GM23338 (cell line): Measurements from ENCODE around the gene CRBN. TPM values are rescaled to one million over a fixed set of nuclear protein-coding genes. Genes with fewer than 3 reads are reported as not detected.

Source experiments
- ATAC-seq: fragments of 200-7000 bp; cut with Tn5 transposase; 3 replicates; pipeline ENCODE4 v1.9.1; 2020
- DNase-seq: peaks from one replicate; pipeline ENCODE4 v3.0.0-alpha.2; 2015; ENCODE audit warnings: low spot score
- H2AFZ ChIP-seq: fragments of 200-600 bp; sonication (generic); 2 replicates; pipeline ENCODE4 v1.8.0; 2016; ENCODE audit warnings: antibody characterized with exemption, mild to moderate bottlenecking, moderate library complexity
- H3F3A ChIP-seq: fragments of 200-600 bp; sonication (generic); replicated peaks from 2 replicates; pipeline ENCODE4 v1.8.0; 2017; ENCODE audit warnings: antibody characterized with exemption, mixed run types, low read depth
- H3K27ac ChIP-seq: fragments of 200-600 bp; sonication (generic); 2 replicates; pipeline ENCODE4 v1.6.1; 2016; ENCODE audit warnings: low read depth
- H3K27me3 ChIP-seq: fragments of 200-600 bp; sonication (generic); 2 replicates; pipeline ENCODE4 v1.8.0; 2016; ENCODE audit warnings: mild to moderate bottlenecking, mixed run types, moderate library complexity; ENCODE audit not compliant: insufficient read depth
- H3K36me3 ChIP-seq: fragments of 200-600 bp; sonication (generic); 2 replicates; pipeline ENCODE4 v1.8.0; 2016; ENCODE audit warnings: mild to moderate bottlenecking; ENCODE audit not compliant: insufficient read depth
- H3K4me1 ChIP-seq: fragments of 200-600 bp; sonication (generic); 2 replicates; pipeline ENCODE4 v1.8.0; 2016; ENCODE audit warnings: mild to moderate bottlenecking, moderate library complexity; ENCODE audit not compliant: insufficient read depth
- H3K4me2 ChIP-seq: fragments of 200-600 bp; sonication (generic); 2 replicates; pipeline ENCODE4 v1.7.1; 2017; ENCODE audit warnings: mixed run types
- H3K4me3 ChIP-seq: fragments of 200-600 bp; sonication (generic); 2 replicates; pipeline ENCODE4 v1.6.1; 2016; ENCODE audit warnings: mixed run types
- H3K79me2 ChIP-seq: fragments of 200-600 bp; sonication (generic); replicated peaks from 2 replicates; pipeline ENCODE4 v1.8.0; 2017; ENCODE audit warnings: mild to moderate bottlenecking; ENCODE audit not compliant: insufficient read depth
- H3K9me2 ChIP-seq: fragments of 200-600 bp; sonication (generic); 2 replicates; pipeline ENCODE4 v1.8.0; 2017; ENCODE audit not compliant: insufficient read depth
- H4K20me1 ChIP-seq: fragments of 200-600 bp; sonication (generic); replicated peaks from 2 replicates; pipeline ENCODE4 v1.8.0; 2017; ENCODE audit warnings: mild to moderate bottlenecking; ENCODE audit not compliant: insufficient read depth
- H3K27ac Mint-ChIP-seq: 2 replicates; pipeline ENCODE4 v1.8.0; 2020; ENCODE audit warnings: inconsistent platforms, mild to moderate bottlenecking, moderate library complexity, mixed read lengths
- H3K27me3 Mint-ChIP-seq: 3 replicates; pipeline ENCODE4 v1.8.0; 2022; ENCODE audit warnings: low read depth, mild to moderate bottlenecking, moderate library complexity, mixed read lengths, inconsistent platforms; ENCODE audit not compliant: insufficient read depth, poor library complexity
- H3K36me3 Mint-ChIP-seq: 3 replicates; pipeline ENCODE4 v1.8.0; 2021; ENCODE audit warnings: low read depth, mild to moderate bottlenecking, inconsistent platforms, moderate library complexity, mixed read lengths
- H3K4me1 Mint-ChIP-seq: 3 replicates; pipeline ENCODE4 v1.8.0; 2020; ENCODE audit warnings: mild to moderate bottlenecking, inconsistent platforms, mixed read lengths
- H3K4me3 Mint-ChIP-seq: 3 replicates; pipeline ENCODE4 v1.8.0; 2021; ENCODE audit warnings: moderate library complexity, mild to moderate bottlenecking, inconsistent platforms, mixed read lengths
- H3K9me3 Mint-ChIP-seq: 3 replicates; pipeline ENCODE4 v1.8.0; 2020; ENCODE audit warnings: moderate library complexity, mild to moderate bottlenecking, inconsistent platforms, mixed read lengths
- CREB1 ChIP-seq: fragments of 250-450 bp; sonication (Bioruptor Pico); IDR thresholded peaks from 2 replicates; pipeline ENCODE4 v1.5.0; 2020; ENCODE audit warnings: low read depth, mild to moderate bottlenecking, moderate library complexity
- EZH2 ChIP-seq: fragments of 200-600 bp; sonication (generic); IDR thresholded peaks from one replicate; pipeline ENCODE4 v1.8.0; 2017; ENCODE audit warnings: antibody characterized with exemption, mild to moderate bottlenecking, low read depth; ENCODE audit not compliant: unreplicated experiment
- EZH2phosphoT487 ChIP-seq: fragments of 200-600 bp; sonication (generic); IDR thresholded peaks from one replicate; pipeline ENCODE4 v1.8.1; 2018; ENCODE audit warnings: antibody characterized with exemption; ENCODE audit not compliant: unreplicated experiment
- JUNB ChIP-seq: IDR thresholded peaks from one replicate; pipeline ENCODE4 v1.6.1; 2016; ENCODE audit warnings: antibody characterized with exemption; ENCODE audit not compliant: unreplicated experiment
- NANOG ChIP-seq: IDR thresholded peaks from 2 replicates; pipeline ENCODE4 v1.6.1; 2016; ENCODE audit warnings: antibody characterized with exemption, borderline replicate concordance
- POLR2AphosphoS5 ChIP-seq: IDR thresholded peaks from 2 replicates; pipeline ENCODE4 v1.6.1; 2016; ENCODE audit warnings: antibody characterized with exemption, low read depth
- STAT1 ChIP-seq: IDR thresholded peaks from one replicate; pipeline ENCODE4 v1.6.1; 2016; ENCODE audit warnings: antibody characterized with exemption; ENCODE audit not compliant: unreplicated experiment
- ZNF114 ChIP-seq: fragments of 250-450 bp; sonication (Bioruptor Pico); IDR thresholded peaks from 2 replicates; pipeline ENCODE4 v1.5.0; 2020; ENCODE audit warnings: mild to moderate bottlenecking, moderate library complexity
- ZNF331 ChIP-seq: fragments of 250-450 bp; sonication (Bioruptor Pico); IDR thresholded peaks from 2 replicates; pipeline ENCODE4 v1.5.0; 2020; ENCODE audit warnings: low read depth, mild to moderate bottlenecking, moderate library complexity
- polyA plus RNA-seq: library from polyadenylated mRNA; unstranded; fragments of >200 nt; fragmentation: Nextera tagmentation; extraction: Ambion mirVana; gene quantifications from 2 replicates; pipeline ENCODE4 v1.2.1, GENCODE V29; 2016
- total RNA-seq: library from RNA; depleted of rRNA; stranded (reverse); fragments of >200 nt; shearing (Covaris generic); gene quantifications from 2 replicates; pipeline ENCODE4 v1.2.3, GENCODE V29; 2014
- TF ChIP-seq, protein P1 (sequence below): IDR thresholded peaks from 2 replicates; pipeline ENCODE4 v1.6.1; 2016; ENCODE audit warnings: antibody characterized with exemption
- TF ChIP-seq, protein P2 (sequence below): fragments of 250-450 bp; sonication (Bioruptor Pico); IDR thresholded peaks from 2 replicates; pipeline ENCODE4 v1.5.0; 2020; ENCODE audit warnings: mild to moderate bottlenecking, moderate library complexity
- TF ChIP-seq, protein P3 (sequence below): IDR thresholded peaks from one replicate; pipeline ENCODE4 v1.6.1; 2018; ENCODE audit warnings: antibody characterized with exemption; ENCODE audit not compliant: unreplicated experiment
- TF ChIP-seq, protein P4 (sequence below), 2 experiments: fragments of 200-600 bp in 1 of 2; sonication (generic) in 1 of 2; conservative IDR thresholded peaks; 2 replicates each; pipeline versions ENCODE4 v1.5.1 to v1.6.1; 2016 to 2017; ENCODE audit warnings: antibody characterized with exemption in 2 of 2, low read depth in 2 of 2, mild to moderate bottlenecking in 2 of 2, moderate library complexity in 1 of 2

CRBN gene
- total and polyA plus RNA-seq, 2 experiments from 2014 or later: 33.6 to 41.7 TPM

DNA sequence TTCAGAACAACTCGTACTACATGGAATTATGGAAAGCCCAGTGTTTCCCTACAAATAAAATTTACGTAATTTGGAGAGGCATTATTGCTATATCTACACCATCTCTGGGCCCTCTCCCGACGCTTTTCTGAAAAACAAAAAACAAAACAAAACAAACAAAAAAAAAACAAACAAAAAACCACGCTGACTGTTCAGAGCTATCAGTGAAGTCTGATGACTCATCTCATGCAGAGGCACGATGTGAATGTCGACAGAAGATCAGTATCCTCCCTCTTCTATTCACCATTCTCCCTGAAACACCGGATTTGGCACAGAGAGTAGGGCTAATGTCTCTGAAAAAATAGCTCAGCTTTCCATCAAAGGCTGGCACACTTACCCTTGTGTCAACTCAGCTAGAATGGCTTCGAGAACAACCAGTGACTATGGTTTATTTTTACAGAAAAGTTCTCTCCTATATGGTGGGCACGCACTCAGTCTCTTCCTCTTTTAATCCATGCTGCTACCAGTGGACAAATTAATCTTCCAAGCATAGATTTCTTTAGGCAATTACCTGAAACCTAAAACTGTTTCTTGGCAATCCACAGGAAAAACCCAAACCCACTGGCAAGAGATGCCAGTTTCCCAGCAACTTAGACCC lies 1.5 kb downstream of the CRBN start:
- H3K79me2 ChIP-seq: peaks cover 42% of the 10 kb centered on the region
- H3K27me3 ChIP-seq: no peaks in the 10 kb centered on the region
- no peak overlapping the region for H3K27ac ChIP-seq
- H3K36me3 Mint-ChIP-seq: peaks cover 17% of the 10 kb centered on the region
- H3K9me3 Mint-ChIP-seq: peaks cover 5% of the 10 kb centered on the region
- peaks cover 11% of the 10 kb centered on the region for H3K36me3 ChIP-seq
- ATAC-seq: no peak
- H2AFZ ChIP-seq: no peak overlapping the region
- H3K4me3 ChIP-seq: peak overlapping the region; percentile 81
- H3K27me3 Mint-ChIP-seq: peaks cover 2% of the 10 kb centered on the region
- peaks cover 7% of the 10 kb centered on the region for H4K20me1 ChIP-seq
- no peaks in the 10 kb centered on the region for H3F3A ChIP-seq
- H3K9me2 ChIP-seq: no peaks in the 10 kb centered on the region
- DNase-seq: no peak
- peaks cover 7% of the 10 kb centered on the region; the same call in 1 of the 2 replicates for H3K4me1 ChIP-seq
- TF ChIP-seq, protein P1, sequence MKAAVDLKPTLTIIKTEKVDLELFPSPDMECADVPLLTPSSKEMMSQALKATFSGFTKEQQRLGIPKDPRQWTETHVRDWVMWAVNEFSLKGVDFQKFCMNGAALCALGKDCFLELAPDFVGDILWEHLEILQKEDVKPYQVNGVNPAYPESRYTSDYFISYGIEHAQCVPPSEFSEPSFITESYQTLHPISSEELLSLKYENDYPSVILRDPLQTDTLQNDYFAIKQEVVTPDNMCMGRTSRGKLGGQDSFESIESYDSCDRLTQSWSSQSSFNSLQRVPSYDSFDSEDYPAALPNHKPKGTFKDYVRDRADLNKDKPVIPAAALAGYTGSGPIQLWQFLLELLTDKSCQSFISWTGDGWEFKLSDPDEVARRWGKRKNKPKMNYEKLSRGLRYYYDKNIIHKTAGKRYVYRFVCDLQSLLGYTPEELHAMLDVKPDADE: no peak
- TF ChIP-seq ZNF331 (CRISPR knock-in tag) (no peak), EZH2phosphoT487 (no peak), EZH2 (no peak), ZNF114 (CRISPR knock-in tag) (no peak), JUNB (no peak), CREB1 (CRISPR knock-in tag) (no peak), STAT1 (no peak), NANOG (no peak), POLR2AphosphoS5 (no peak)
- TF ChIP-seq, protein P2, sequence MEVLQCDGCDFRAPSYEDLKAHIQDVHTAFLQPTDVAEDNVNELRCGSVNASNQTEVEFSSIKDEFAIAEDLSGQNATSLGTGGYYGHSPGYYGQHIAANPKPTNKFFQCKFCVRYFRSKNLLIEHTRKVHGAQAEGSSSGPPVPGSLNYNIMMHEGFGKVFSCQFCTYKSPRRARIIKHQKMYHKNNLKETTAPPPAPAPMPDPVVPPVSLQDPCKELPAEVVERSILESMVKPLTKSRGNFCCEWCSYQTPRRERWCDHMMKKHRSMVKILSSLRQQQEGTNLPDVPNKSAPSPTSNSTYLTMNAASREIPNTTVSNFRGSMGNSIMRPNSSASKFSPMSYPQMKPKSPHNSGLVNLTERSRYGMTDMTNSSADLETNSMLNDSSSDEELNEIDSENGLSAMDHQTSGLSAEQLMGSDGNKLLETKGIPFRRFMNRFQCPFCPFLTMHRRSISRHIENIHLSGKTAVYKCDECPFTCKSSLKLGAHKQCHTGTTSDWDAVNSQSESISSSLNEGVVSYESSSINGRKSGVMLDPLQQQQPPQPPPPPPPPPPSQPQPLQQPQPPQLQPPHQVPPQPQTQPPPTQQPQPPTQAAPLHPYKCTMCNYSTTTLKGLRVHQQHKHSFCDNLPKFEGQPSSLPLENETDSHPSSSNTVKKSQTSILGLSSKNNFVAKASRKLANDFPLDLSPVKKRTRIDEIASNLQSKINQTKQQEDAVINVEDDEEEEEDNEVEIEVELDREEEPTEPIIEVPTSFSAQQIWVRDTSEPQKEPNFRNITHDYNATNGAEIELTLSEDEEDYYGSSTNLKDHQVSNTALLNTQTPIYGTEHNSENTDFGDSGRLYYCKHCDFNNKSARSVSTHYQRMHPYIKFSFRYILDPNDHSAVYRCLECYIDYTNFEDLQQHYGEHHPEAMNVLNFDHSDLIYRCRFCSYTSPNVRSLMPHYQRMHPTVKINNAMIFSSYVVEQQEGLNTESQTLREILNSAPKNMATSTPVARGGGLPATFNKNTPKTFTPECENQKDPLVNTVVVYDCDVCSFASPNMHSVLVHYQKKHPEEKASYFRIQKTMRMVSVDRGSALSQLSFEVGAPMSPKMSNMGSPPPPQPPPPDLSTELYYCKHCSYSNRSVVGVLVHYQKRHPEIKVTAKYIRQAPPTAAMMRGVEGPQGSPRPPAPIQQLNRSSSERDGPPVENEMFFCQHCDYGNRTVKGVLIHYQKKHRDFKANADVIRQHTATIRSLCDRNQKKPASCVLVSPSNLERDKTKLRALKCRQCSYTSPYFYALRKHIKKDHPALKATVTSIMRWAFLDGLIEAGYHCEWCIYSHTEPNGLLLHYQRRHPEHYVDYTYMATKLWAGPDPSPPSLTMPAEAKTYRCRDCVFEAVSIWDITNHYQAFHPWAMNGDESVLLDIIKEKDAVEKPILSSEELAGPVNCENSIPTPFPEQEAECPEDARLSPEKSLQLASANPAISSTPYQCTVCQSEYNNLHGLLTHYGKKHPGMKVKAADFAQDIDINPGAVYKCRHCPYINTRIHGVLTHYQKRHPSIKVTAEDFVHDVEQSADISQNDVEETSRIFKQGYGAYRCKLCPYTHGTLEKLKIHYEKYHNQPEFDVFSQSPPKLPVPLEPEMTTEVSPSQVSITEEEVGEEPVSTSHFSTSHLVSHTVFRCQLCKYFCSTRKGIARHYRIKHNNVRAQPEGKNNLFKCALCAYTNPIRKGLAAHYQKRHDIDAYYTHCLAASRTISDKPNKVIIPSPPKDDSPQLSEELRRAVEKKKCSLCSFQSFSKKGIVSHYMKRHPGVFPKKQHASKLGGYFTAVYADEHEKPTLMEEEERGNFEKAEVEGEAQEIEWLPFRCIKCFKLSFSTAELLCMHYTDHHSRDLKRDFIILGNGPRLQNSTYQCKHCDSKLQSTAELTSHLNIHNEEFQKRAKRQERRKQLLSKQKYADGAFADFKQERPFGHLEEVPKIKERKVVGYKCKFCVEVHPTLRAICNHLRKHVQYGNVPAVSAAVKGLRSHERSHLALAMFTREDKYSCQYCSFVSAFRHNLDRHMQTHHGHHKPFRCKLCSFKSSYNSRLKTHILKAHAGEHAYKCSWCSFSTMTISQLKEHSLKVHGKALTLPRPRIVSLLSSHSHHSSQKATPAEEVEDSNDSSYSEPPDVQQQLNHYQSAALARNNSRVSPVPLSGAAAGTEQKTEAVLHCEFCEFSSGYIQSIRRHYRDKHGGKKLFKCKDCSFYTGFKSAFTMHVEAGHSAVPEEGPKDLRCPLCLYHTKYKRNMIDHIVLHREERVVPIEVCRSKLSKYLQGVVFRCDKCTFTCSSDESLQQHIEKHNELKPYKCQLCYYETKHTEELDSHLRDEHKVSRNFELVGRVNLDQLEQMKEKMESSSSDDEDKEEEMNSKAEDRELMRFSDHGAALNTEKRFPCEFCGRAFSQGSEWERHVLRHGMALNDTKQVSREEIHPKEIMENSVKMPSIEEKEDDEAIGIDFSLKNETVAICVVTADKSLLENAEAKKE: no peak
- TF ChIP-seq, protein P3, sequence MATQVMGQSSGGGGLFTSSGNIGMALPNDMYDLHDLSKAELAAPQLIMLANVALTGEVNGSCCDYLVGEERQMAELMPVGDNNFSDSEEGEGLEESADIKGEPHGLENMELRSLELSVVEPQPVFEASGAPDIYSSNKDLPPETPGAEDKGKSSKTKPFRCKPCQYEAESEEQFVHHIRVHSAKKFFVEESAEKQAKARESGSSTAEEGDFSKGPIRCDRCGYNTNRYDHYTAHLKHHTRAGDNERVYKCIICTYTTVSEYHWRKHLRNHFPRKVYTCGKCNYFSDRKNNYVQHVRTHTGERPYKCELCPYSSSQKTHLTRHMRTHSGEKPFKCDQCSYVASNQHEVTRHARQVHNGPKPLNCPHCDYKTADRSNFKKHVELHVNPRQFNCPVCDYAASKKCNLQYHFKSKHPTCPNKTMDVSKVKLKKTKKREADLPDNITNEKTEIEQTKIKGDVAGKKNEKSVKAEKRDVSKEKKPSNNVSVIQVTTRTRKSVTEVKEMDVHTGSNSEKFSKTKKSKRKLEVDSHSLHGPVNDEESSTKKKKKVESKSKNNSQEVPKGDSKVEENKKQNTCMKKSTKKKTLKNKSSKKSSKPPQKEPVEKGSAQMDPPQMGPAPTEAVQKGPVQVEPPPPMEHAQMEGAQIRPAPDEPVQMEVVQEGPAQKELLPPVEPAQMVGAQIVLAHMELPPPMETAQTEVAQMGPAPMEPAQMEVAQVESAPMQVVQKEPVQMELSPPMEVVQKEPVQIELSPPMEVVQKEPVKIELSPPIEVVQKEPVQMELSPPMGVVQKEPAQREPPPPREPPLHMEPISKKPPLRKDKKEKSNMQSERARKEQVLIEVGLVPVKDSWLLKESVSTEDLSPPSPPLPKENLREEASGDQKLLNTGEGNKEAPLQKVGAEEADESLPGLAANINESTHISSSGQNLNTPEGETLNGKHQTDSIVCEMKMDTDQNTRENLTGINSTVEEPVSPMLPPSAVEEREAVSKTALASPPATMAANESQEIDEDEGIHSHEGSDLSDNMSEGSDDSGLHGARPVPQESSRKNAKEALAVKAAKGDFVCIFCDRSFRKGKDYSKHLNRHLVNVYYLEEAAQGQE: no peak
- TF ChIP-seq, protein P4, sequence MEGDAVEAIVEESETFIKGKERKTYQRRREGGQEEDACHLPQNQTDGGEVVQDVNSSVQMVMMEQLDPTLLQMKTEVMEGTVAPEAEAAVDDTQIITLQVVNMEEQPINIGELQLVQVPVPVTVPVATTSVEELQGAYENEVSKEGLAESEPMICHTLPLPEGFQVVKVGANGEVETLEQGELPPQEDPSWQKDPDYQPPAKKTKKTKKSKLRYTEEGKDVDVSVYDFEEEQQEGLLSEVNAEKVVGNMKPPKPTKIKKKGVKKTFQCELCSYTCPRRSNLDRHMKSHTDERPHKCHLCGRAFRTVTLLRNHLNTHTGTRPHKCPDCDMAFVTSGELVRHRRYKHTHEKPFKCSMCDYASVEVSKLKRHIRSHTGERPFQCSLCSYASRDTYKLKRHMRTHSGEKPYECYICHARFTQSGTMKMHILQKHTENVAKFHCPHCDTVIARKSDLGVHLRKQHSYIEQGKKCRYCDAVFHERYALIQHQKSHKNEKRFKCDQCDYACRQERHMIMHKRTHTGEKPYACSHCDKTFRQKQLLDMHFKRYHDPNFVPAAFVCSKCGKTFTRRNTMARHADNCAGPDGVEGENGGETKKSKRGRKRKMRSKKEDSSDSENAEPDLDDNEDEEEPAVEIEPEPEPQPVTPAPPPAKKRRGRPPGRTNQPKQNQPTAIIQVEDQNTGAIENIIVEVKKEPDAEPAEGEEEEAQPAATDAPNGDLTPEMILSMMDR (conservative IDR thresholded peaks at IDR 0.05; ENCODE audit: low read depth in 2 of 2): no peak
- H3K4me3 Mint-ChIP-seq: peak overlapping the region; percentile 96
- H3K27ac Mint-ChIP-seq: no peak overlapping the region
- peak overlapping the region; percentile 86 for H3K4me2 ChIP-seq
- peaks cover 9% of the 10 kb centered on the region for H3K4me1 Mint-ChIP-seq
